ENCODE data around the gene RBM38. TPM values are rescaled to one million over a fixed set of nuclear protein-coding genes. Genes with fewer than 3 reads are reported as not detected.

The RBM38 gene
- total RNA-seq, 6 donors from 2014 or later: 14.7 to 27.5 (median 22.3) TPM

DNA sequence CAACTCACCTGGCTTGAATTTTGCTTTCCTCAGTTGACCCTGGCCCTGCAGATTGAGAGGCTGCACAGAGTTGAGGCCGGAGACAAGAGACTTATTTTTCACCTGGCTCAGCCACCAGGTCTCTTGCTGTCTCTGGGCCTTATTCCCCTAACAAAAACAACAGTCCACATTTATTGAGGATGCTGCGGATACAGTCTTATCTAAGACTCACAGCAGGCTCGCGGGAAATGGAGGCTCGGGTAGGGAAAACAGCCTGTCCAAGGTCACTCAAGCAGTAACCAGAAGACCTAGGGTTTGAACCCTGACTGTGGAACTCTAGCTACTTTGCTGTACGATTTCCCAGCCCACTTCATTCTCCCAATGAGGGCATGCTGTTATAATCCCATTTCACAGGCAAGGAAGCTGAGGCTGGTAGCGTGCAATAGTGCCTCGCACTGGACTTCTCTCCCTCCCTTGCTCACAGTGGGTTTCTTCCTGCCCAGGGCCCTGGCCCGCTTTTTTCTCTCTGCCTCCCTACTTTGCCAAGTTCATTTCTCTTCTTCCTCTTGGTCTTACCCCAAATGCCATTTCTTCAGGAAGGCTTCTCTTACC, 57.7 kb downstream of the RBM38 start:
- no peak overlapping the region for H3K27ac ChIP-seq

GRCh38 chr20:57449398-57450354, 58.5 kb downstream of the RBM38 start:
- Histone ChIP-seq H3K36me3 (no peaks in the 10 kb centered on the region), H3K27ac (peak overlapping the region in 2 of 4 donors; percentile 71 to 73), H3K4me3 (no peak overlapping the region), H3K9me3 (no peaks in the 10 kb centered on the region), H3K4me1 (peaks cover 9 to 25% (median 19%) of the 10 kb centered on the region in 4 donors), H3K27me3 (no peaks in the 10 kb centered on the region)
- WGBS, 2 donors: 66 to 73% methylated on average over 11 to 14 of the region's 14 CpGs
- DNase-seq (no peak), ATAC-seq (ENCODE audit: low FRiP score in 2 of 2) (no peak)
- TF ChIP-seq CTCF (IDR thresholded peaks at IDR 0.05) (no peak), POLR2A (IDR thresholded peaks at IDR 0.05) (no peak), EP300 (IDR thresholded peaks at IDR 0.05) (no peak), POLR2AphosphoS5 (IDR thresholded peaks at IDR 0.05) (no peak)

More for the DNA sequence above, 57.7 kb downstream of the RBM38 start:
- Histone ChIP-seq H3K36me3 (no peaks in the 10 kb centered on the region), H3K9me3 (no peaks in the 10 kb centered on the region), H3K27me3 (no peaks in the 10 kb centered on the region), H3K4me1 (peaks cover 9 to 25% (median 19%) of the 10 kb centered on the region in 4 donors), H3K4me3 (no peak overlapping the region)
- 92 to 93% methylated on average over 9 of the region's 9 CpGs for WGBS, 2 donors
- TF ChIP-seq EP300 (IDR thresholded peaks at IDR 0.05) (no peak), CTCF (IDR thresholded peaks at IDR 0.05) (no peak), POLR2AphosphoS5 (IDR thresholded peaks at IDR 0.05) (no peak), POLR2A (IDR thresholded peaks at IDR 0.05) (no peak)
- ATAC-seq (ENCODE audit: low FRiP score in 2 of 2) (no peak), DNase-seq (no peak)

- peak; percentile 61 to 78 for ATAC-seq (ENCODE audit: low FRiP score in 2 of 2)
Observed at GRCh38 chr20:57450419-57450818, 59.2 kb downstream of the RBM38 start.

GRCh38 chr20:57450931-57451330, 59.7 kb downstream of the RBM38 start:
- 52 to 57% methylated on average over 4 to 13 of the region's 13 CpGs for whole genome bisulfite sequencing, 2 donors
- TF ChIP-seq POLR2AphosphoS5 (IDR thresholded peaks at IDR 0.05): no peak
- no peak for TF ChIP-seq EP300 (IDR thresholded peaks at IDR 0.05)
- TF ChIP-seq CTCF (IDR thresholded peaks at IDR 0.05): no peak
- TF ChIP-seq POLR2A (IDR thresholded peaks at IDR 0.05): no peak

More at GRCh38 chr20:57450419-57450818, 59.2 kb downstream of the RBM38 start:
- H3K36me3 ChIP-seq: no peaks in the 10 kb centered on the region
- TF ChIP-seq POLR2AphosphoS5 (IDR thresholded peaks at IDR 0.05): no peak
- peak in 1 of 2 donors; percentile 79 for DNase-seq
- H3K4me3 ChIP-seq: no peak overlapping the region
- no peaks in the 10 kb centered on the region for H3K9me3 ChIP-seq
- H3K27me3 ChIP-seq: no peaks in the 10 kb centered on the region
- 25% methylated on average over 11 of the region's 12 CpGs; no CpG with 5 or more reads in 1 of the 2 donors for WGBS, 2 donors
- H3K27ac ChIP-seq: peak overlapping the region; percentile 37 to 73 (median 64)
- H3K4me1 ChIP-seq: peaks cover 9 to 25% (median 19%) of the 10 kb centered on the region in 4 donors

DNA sequence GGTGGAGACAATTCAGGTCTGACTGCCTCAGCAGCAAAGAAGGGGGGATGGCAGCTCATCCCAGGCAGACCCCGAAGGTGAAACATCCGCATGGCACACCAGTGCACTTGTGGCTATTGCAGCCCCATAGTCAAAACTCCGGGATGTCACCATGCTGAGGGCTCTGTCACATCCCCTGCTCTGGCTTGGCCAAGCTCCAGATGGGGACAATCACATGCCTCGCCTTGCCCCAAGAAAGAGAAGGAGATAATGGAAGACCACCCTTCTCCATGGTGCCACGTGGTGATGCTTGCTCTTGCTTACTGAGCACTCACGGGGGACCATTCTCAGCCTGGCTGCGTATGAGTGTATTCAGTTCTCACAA, 60.2 kb downstream of the RBM38 start:
- 75 to 76% methylated on average over 2 to 7 of the region's 7 CpGs for WGBS, 2 donors
- peaks cover 9 to 25% (median 19%) of the 10 kb centered on the region in 4 donors for H3K4me1 ChIP-seq
- ATAC-seq (ENCODE audit: low FRiP score in 2 of 2): no peak

More at GRCh38 chr20:57450931-57451330, 59.7 kb downstream of the RBM38 start:
- Histone ChIP-seq H3K36me3 (no peaks in the 10 kb centered on the region), H3K27ac (peak overlapping the region; percentile 37 to 73 (median 64)), H3K4me3 (no peak overlapping the region), H3K4me1 (peaks cover 9 to 25% (median 19%) of the 10 kb centered on the region in 4 donors), H3K9me3 (no peaks in the 10 kb centered on the region), H3K27me3 (no peaks in the 10 kb centered on the region)
- ATAC-seq (ENCODE audit: low FRiP score in 2 of 2) (peak in 1 of 2 donors; percentile 34), DNase-seq (peak in 1 of 2 donors; percentile 75)

More for the DNA sequence above, 60.2 kb downstream of the RBM38 start:
- H3K9me3 ChIP-seq: no peaks in the 10 kb centered on the region
- no peak for DNase-seq
- H3K27ac ChIP-seq: peak overlapping the region; percentile 37 to 73 (median 64)
- no peaks in the 10 kb centered on the region for H3K36me3 ChIP-seq
- no peak overlapping the region for H3K4me3 ChIP-seq
- no peaks in the 10 kb centered on the region for H3K27me3 ChIP-seq
- TF ChIP-seq POLR2A (IDR thresholded peaks at IDR 0.05): no peak
- no peak for TF ChIP-seq EP300 (IDR thresholded peaks at IDR 0.05)
- no peak for TF ChIP-seq POLR2AphosphoS5 (IDR thresholded peaks at IDR 0.05)
- no peak for TF ChIP-seq CTCF (IDR thresholded peaks at IDR 0.05)
